ENCODE results near the gene TMEM117.
"Not testable (repeated sequence)": the region's sequence is repeated elsewhere in the genome, so short reads cannot be mapped to it uniquely, and the experiment has no call there.

GRCh38 chr12:43869765-43870164 lies 33.9 kb downstream of the TMEM117 start:
- TF ChIP-seq ZBTB33 (IDR thresholded peaks at IDR 0.05); TCF12 (IDR thresholded peaks at IDR 0.05; ENCODE audit: low read depth, low read length); RFX5 (IDR thresholded peaks at IDR 0.05; ENCODE audit: low read depth, low read length); NR2F1 (conservative IDR thresholded peaks at IDR 0.05); JUNB (IDR thresholded peaks at IDR 0.05); CTCF (IDR thresholded peaks at IDR 0.05 in 2 of 3, conservative IDR thresholded peaks at IDR 0.05 in 1 of 3; ENCODE audit: control insufficient read depth in 2 of 3, extremely low read depth in 1 of 3, insufficient read depth in 1 of 3, low read depth in 3 of 3, low read length in 3 of 3); PRDM15 (CRISPR knock-in tag; IDR thresholded peaks at IDR 0.05); ZNF592 (IDR thresholded peaks at IDR 0.05); CBX5 (IDR thresholded peaks at IDR 0.05; ENCODE audit: low read depth); ATF2 (IDR thresholded peaks at IDR 0.05; ENCODE audit: low read length); NBN (IDR thresholded peaks at IDR 0.05); SP1 (IDR thresholded peaks at IDR 0.05; ENCODE audit: low read depth, low read length): not testable (repeated sequence)
